GM12874 (cell line): ENCODE measurements around the gene PGAP6.

Experiments
- TF ChIP-seq, protein P1 (sequence below): IDR thresholded peaks from 2 replicates; pipeline ENCODE4 v1.5.1; 2011; ENCODE audit warnings: low read depth, mild to moderate bottlenecking, control low read depth, low read length, moderate library complexity; ENCODE audit not compliant: insufficient read depth

Gene PGAP6

DNA sequence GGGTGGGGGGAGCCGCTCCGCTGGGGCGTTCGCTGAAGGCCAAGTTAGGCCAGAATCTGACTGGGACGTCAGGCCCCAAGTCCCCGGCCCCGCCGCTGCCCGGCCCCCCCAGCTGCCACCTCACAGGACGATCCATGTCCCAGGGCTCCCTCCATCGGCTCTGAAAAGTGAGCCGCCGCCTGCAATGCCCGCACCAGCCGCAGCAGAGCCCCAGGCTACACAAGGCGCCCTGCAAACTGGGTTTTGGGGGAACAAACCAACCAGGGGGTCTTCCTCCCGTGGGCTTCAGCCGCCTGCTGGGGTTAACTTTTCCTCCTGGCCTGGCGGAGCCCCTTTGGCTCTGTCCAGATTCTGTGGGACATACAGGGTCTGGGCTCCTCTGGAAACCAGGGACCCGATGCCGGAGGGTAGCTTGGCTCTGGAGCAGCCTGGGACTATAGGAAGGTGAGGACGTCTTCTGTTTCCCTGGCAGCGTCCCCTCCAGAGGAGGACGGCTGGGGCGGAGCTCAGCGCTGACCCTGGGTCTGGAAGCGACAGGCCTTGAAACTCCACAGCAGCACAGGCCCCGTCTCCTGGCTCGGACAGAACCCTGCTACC is 16.1 kb upstream of the PGAP6 start:
- TF ChIP-seq, protein P1, sequence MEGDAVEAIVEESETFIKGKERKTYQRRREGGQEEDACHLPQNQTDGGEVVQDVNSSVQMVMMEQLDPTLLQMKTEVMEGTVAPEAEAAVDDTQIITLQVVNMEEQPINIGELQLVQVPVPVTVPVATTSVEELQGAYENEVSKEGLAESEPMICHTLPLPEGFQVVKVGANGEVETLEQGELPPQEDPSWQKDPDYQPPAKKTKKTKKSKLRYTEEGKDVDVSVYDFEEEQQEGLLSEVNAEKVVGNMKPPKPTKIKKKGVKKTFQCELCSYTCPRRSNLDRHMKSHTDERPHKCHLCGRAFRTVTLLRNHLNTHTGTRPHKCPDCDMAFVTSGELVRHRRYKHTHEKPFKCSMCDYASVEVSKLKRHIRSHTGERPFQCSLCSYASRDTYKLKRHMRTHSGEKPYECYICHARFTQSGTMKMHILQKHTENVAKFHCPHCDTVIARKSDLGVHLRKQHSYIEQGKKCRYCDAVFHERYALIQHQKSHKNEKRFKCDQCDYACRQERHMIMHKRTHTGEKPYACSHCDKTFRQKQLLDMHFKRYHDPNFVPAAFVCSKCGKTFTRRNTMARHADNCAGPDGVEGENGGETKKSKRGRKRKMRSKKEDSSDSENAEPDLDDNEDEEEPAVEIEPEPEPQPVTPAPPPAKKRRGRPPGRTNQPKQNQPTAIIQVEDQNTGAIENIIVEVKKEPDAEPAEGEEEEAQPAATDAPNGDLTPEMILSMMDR, result peak; percentile 33; the same call in 1 of the 2 replicates

DNA sequence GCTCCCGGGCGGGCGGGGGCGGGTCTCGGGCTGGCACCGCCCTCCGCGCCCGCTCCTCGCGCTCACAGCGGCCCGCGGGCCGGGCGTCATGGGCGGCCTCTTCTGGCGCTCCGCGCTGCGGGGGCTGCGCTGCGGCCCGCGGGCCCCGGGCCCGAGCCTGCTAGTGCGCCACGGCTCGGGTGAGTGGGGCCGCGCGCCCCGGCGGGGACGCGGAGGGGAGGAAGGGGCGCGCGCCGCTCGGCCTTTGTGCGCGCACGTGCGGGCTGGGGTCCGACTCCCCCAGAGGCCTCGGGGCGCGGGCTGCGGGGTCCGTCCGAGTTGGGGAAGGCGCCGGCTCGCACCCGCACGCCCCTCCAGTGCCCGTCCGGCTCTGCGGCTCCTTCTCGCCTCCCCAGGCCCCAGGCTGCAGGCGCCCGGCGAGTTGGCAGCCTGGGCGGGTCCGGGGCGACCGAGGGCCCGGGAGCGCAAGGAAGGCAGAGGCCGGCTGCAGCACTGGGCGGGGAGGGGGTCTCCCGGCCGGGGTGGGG is 15.4 kb upstream of the PGAP6 start, which contains the start of gene NME4:
Gene NME4 (plus strand): TSS at position 65 of the 527 bp plus-strand sequence. CDS start 24 bp downstream, at position 89.
- TF ChIP-seq, protein P1, result no peak

DNA sequence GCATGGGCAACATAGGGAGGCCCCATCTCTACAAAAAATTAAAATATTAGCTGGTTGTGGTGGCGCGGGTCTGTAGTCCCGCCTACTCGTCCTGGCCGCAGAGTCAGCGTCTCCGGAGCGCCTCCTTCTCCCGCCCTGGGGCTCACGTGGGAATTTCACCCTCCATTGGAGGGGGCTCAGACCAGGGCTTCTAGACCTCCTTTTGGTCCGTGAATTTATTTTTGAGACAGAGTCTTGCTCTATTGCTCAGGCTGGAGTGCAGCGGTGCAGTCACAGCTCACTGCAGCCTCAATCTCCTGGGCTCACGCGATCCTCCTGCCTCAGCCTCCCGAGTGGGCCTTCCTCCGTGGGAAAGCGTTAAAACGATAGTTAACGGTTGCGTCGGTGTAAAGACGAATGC is 14.8 kb upstream of the PGAP6 start:
- TF ChIP-seq, protein P1, result no peak

DNA sequence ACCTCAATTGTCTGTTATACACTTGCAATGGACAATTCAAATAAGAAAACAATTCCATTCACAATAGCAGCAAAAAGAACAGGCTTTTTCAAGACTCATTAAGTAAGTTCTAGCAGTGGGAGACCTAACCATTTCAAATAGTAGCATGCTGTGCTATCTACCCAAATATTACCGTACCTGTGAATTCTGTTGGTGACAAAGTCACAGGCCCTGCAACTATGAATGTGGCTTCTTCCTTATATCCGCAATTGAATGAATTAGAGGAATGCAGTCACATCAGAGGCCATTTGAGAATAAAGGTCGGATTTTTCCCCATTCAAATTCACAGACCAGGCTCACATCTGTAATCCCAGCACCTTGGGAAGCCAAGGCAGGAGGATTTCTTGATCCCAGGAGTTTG is 14.4 kb upstream of the PGAP6 start:
- TF ChIP-seq, protein P1, result no peak

DNA sequence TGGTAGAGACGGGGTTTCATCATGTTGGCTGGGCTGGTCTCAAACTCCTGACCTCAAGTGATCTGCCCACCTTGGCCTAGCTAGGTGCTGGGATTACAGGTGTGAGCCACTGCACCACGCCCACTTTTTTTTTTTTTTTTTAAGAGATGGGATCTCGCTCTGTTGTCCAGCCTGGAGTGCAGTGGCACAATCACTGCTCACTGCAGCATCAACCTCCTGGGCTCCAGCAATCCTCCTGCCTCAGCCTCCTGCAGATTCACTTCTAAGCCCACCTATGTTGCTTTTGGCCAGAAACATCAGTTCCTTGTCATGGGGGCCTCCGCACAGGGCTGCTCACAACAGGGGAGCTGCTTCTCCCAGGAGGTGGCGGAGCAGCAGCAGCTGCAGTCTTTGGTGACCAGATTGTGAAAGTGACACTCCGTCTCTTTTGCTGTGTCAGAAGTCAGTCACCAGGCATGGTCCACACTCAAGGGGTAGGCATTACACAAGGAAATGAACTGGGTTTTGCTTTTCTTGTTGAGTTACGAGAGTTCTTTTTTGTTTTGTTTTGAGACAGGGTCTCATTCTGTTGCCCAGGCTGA is 10.8 kb upstream of the PGAP6 start:
- TF ChIP-seq, protein P1, result peak; percentile 20

DNA sequence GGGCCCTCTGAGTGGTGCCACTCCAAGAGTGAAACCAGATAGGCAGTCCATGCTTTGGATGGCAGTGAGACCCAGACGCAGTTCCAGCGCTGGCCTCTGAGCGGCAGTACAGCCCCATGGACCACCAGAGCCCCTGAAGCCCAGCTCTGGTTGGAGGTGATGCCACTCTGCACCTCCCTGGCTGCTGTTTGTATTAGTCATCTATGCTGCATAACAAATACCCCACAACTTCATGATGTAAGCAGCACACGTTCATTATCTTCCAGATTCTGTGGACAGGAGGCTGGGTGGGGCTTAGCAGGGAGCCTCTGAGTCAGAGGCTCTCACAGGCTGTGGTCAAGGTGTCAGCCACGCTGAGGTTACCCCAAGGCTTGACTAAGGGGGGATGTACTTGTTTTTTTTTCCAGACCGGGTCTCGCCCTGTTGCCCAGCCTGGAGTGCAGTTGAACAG is 10.1 kb upstream of the PGAP6 start:
- TF ChIP-seq, protein P1, result peak; percentile 90

DNA sequence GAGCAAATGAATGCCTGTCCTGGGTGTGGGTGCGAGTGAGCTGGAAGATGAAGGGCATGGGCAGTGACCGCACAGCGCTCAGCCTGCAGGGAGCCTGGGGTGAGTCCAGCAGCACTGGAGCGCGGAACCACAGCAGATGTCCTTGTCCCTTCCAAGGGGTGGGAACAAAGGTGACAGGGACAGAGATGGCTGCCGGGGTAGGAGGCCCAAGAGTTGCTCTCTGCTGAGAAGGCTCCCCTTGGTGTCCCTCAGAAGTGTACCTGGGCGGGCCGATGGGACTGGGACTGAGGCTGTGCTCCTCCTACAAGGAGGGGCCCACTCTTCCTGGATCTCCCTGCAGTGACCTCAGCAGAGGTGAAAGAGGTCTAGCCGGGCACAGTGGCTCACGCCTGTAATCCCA is 7.6 kb upstream of the PGAP6 start:
- TF ChIP-seq, protein P1, result no peak
